Measurements from ENCODE around the gene STRADB.

DNA sequence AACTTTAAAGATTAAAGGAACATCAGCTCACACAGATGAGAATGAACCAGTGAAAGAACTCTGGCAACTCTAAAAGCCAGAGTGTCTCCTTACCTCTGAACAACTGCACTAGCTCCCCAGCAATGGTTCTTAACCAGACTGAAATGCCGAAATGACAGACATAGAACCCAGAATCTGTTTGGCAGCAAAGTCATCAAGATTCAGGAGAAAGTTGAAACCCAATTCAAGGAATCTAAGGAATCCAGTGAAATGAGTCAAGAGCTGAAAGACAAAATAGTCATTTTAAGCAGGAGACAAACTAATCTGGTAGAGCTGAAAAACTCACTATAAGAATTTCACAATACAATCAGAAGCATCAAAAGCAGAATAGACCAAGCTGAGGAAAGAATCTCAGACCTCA lies 72.0 kb downstream of the STRADB start:
- TF ChIP-seq POLR2AphosphoS5 (IDR thresholded peaks at IDR 0.05) (no peak), POLR2A (IDR thresholded peaks at IDR 0.05) (no peak)
- TF ChIP-seq, protein P1, sequence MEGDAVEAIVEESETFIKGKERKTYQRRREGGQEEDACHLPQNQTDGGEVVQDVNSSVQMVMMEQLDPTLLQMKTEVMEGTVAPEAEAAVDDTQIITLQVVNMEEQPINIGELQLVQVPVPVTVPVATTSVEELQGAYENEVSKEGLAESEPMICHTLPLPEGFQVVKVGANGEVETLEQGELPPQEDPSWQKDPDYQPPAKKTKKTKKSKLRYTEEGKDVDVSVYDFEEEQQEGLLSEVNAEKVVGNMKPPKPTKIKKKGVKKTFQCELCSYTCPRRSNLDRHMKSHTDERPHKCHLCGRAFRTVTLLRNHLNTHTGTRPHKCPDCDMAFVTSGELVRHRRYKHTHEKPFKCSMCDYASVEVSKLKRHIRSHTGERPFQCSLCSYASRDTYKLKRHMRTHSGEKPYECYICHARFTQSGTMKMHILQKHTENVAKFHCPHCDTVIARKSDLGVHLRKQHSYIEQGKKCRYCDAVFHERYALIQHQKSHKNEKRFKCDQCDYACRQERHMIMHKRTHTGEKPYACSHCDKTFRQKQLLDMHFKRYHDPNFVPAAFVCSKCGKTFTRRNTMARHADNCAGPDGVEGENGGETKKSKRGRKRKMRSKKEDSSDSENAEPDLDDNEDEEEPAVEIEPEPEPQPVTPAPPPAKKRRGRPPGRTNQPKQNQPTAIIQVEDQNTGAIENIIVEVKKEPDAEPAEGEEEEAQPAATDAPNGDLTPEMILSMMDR (IDR thresholded peaks at IDR 0.05): no peak

All from gastroesophageal sphincter (tissue), 3 donors.